Frontal cortex (tissue), 4 donors: Measurements from ENCODE around the gene LIPI. TPM values are rescaled to one million over a fixed set of nuclear protein-coding genes. Genes with fewer than 3 reads are reported as not detected.
"Not testable (repeated sequence)": the region's sequence is repeated elsewhere in the genome, so short reads cannot be mapped to it uniquely, and the experiment has no call there.

Experiments used
- DNase-seq, 2 donors: peaks; one replicate each; pipeline ENCODE4 v3.0.0; 2012; ENCODE audit warnings: low spot score in 2 of 2
- FAIRE-seq: peaks from 2 replicates; lab custom pipeline; 2012; peaks lifted over from hg19 to GRCh38; lab: Jason Lieb, UNC
- small RNA-seq: library from RNA; depleted of rRNA; stranded (forward); fragments of <200 nt; gene quantifications from one replicate; pipeline ENCODE3, GENCODE V24; 2014
- total RNA-seq: library from RNA; depleted of rRNA; stranded (reverse); fragments of >200 nt; gene quantifications from one replicate; pipeline ENCODE4 v1.2.3, GENCODE V29; 2014
- donor health status: control.
- donor health status: control.
- donor health status: control.

The LIPI gene
- total RNA-seq, 1 donor from 2014 or later, result not detected

- DNase-seq (no peak), FAIRE-seq (no peak)
Measured at GRCh38 chr21:14076143-14076806, 134.5 kb downstream of the LIPI start.

DNA sequence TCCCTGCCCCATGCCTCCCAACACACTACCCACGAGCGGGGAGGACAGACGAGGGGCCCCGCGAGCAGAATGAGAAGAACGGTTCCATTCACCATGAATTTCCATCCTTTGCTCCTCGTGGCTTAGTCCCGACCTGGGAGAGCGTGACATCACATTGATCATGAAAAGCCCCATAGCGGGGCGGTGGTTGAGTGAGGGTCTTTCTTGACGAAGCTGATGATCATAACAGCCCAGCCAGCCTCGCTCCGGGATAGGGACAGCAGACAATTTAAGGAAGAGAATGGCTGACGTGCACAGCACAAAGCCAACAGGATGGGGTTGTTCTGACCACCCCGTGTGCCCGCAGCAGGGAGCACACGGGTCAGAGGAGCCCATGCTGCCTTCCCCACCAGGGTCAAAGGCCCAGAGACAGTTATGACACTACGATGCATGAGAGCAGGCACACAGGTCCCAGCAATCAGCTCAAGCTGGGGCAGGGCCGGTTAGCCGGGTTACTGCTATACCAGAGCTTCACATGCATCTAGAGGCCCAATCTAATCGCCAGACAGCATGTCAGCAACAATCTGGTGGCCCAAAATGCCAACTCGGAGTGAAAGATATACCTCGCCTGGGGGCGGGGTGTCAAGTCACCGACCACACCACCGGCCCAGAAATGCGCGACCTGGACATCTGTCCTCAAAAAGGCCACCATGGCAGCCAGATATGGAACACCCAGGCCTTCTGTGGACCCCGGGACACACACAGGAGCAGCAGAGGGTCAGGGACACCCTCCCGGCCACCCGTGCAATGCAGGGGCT is 135.2 kb downstream of the LIPI start:
- DNase-seq, result no peak
- no peak for FAIRE-seq

GRCh38 chr21:14074177-14074576 is 136.6 kb downstream of the LIPI start:
- FAIRE-seq (no peak), DNase-seq (no peak)

DNA sequence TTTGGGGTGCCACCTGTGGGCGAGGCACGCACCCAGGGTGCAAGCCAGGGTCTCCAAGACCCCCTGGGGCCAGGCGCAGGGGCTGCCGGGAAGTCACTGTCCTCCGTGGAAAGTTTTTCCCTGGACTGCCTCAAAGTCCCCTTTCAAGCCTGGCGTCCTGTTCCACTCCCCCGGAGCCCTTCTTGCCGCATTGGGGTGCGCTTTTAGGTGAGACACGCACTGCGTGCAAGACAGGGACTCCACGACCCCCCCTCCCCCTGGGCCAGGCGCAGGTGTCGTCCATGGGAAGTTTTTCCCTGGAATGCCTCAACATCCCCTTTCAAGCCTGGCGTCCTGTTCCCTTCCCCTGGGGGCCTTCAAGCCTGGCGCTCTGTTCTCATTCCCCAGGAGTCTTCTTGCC is 137.1 kb downstream of the LIPI start:
- DNase-seq (no peak), FAIRE-seq (no peak)

GRCh38 chr21:14072761-14073535 is 137.8 kb downstream of the LIPI start:
- FAIRE-seq (no peak), DNase-seq (no peak)

GRCh38 chr21:14071902-14072734 is 138.6 kb downstream of the LIPI start:
- FAIRE-seq (no peak), DNase-seq (no peak)

- FAIRE-seq, result no peak
- DNase-seq, result no peak
Measured at GRCh38 chr21:14070968-14071367, 139.8 kb downstream of the LIPI start.

GRCh38 chr21:14070049-14070893 is 140.5 kb downstream of the LIPI start:
- DNase-seq, result no peak

DNA sequence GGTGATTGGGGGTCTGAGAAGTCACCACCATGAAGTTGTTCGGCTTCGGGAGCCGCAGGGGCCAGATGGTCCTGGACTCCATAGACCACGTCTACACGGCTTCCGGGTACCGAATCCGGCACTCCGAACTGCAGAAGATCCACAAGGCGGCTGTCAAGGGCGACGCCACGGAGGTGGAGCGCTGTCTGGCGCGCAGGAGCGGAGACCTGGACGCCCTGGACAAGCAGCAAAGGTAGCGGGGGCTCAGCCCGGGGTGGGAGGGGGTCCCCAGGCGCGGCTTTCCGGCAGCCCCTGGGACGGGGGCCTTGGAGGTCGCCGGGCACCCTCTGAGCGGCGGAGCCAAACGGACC is 146.5 kb downstream of the LIPI start:
- FAIRE-seq (no peak), DNase-seq (no peak)

More at GRCh38 chr21:14070049-14070893, 140.5 kb downstream of the LIPI start:
- no peak for FAIRE-seq

GRCh38 chr21:14063620-14064295 is 147.0 kb downstream of the LIPI start:
- DNase-seq, FAIRE-seq: not testable (repeated sequence)

GRCh38 chr21:14062684-14063083 is 148.1 kb downstream of the LIPI start:
- not testable (repeated sequence) for DNase-seq, FAIRE-seq

- DNase-seq, FAIRE-seq: not testable (repeated sequence)
Measured at GRCh38 chr21:14061820-14062219, 148.9 kb downstream of the LIPI start.

- FAIRE-seq, DNase-seq: not testable (repeated sequence)
Measured at GRCh38 chr21:14058995-14059627, 151.6 kb downstream of the LIPI start.

Small RNA genes lying within 50 kb of the gene (small RNA-seq; reads per million reads assigned to genes)
- gene RF01518 (not detected), gene RNA5SP488 (not detected)

Other genes starting within 250 kb of the LIPI start
- 10.2 TPM for gene RBM11, start 5.2 kb upstream of the LIPI start, total RNA-seq
- 213 TPM for gene HSPA13, start 172.2 kb upstream of the LIPI start, total RNA-seq